HepG2 (cell line): ENCODE data around the gene SMIM1. TPM values are rescaled to one million over a fixed set of nuclear protein-coding genes. Genes with fewer than 3 reads are reported as not detected.
A peak's percentile ranks its signal among the peaks of the same experiment; 100 is the strongest.

Experiments used
- FIP1L1 ChIP-seq: fragments of 200-400 bp; formaldehyde crosslinking; IDR thresholded peaks from 2 replicates; pipeline ENCODE4 v1.6.1; 2018; ENCODE audit warnings: low read depth, mild to moderate bottlenecking, low read length, moderate library complexity, borderline replicate concordance; ENCODE audit not compliant: insufficient read depth
- FOXM1 ChIP-seq: sonication (generic); formaldehyde crosslinking; IDR thresholded peaks from 2 replicates; pipeline ENCODE4 v1.5.0; 2020; ENCODE audit warnings: missing genetic modification reagents
- GATA4 ChIP-seq: sonication (generic); IDR thresholded peaks from 2 replicates; pipeline ENCODE4 v1.6.1; 2016; ENCODE audit warnings: antibody characterized with exemption, low read depth, borderline replicate concordance
- KLF12 ChIP-seq: sonication (generic); formaldehyde crosslinking; IDR thresholded peaks from 2 replicates; pipeline ENCODE4 v1.4.0; 2020; ENCODE audit warnings: missing genetic modification reagents, borderline replicate concordance
- NKX3-1 ChIP-seq: sonication (generic); formaldehyde crosslinking; IDR thresholded peaks from 2 replicates; pipeline ENCODE4 v1.5.0; 2020; ENCODE audit warnings: missing genetic modification reagents
- PHF20 ChIP-seq: sonication (generic); formaldehyde crosslinking; IDR thresholded peaks from 2 replicates; pipeline ENCODE4 v1.5.0; 2020; ENCODE audit warnings: mild to moderate bottlenecking, missing genetic modification reagents
- RFXANK ChIP-seq: IDR thresholded peaks from 2 replicates; pipeline ENCODE4 v1.6.1; 2016
- SALL2 ChIP-seq: sonication (generic); formaldehyde crosslinking; IDR thresholded peaks from 2 replicates; pipeline ENCODE4 v1.8.1; 2023; ENCODE audit warnings: mild to moderate bottlenecking, missing genetic modification reagents, inconsistent platforms
- SMAD3 ChIP-seq: sonication (generic); formaldehyde crosslinking; IDR thresholded peaks from 2 replicates; pipeline ENCODE4 v1.4.0; 2020; ENCODE audit warnings: missing genetic modification reagents
- SMARCC2 ChIP-seq: fragments of 450-650 bp; IDR thresholded peaks from 2 replicates; pipeline ENCODE4 v1.6.1; 2017; ENCODE audit warnings: antibody characterized with exemption, mild to moderate bottlenecking
- STAT5B ChIP-seq: sonication (generic); formaldehyde crosslinking; IDR thresholded peaks from 2 replicates; pipeline ENCODE4 v1.4.0; 2020; ENCODE audit warnings: missing genetic modification reagents
- TRAFD1 ChIP-seq: sonication (generic); formaldehyde crosslinking; IDR thresholded peaks from 2 replicates; pipeline ENCODE4 v1.5.1; 2020; ENCODE audit warnings: missing genetic modification reagents, mild to moderate bottlenecking, borderline replicate concordance
- ZBTB20 ChIP-seq: sonication (generic); formaldehyde crosslinking; IDR thresholded peaks from 2 replicates; pipeline ENCODE4 v1.8.1; 2023; ENCODE audit warnings: missing genetic modification reagents, low read depth, mild to moderate bottlenecking, borderline replicate concordance
- ZNF350 ChIP-seq: sonication (generic); formaldehyde crosslinking; IDR thresholded peaks from 2 replicates; pipeline ENCODE4 v1.4.0; 2020; ENCODE audit warnings: mild to moderate bottlenecking, low read depth, missing genetic modification reagents, borderline replicate concordance
- ZNF546 ChIP-seq: sonication (generic); formaldehyde crosslinking; conservative IDR thresholded peaks from 2 replicates; pipeline ENCODE4 v1.8.1; 2023; ENCODE audit warnings: mild to moderate bottlenecking, missing genetic modification reagents
- ZNF552 ChIP-seq: sonication (generic); formaldehyde crosslinking; IDR thresholded peaks from 2 replicates; pipeline ENCODE4 v1.9.0; 2022; ENCODE audit warnings: missing genetic modification reagents, mild to moderate bottlenecking, borderline replicate concordance
- ZNF710 ChIP-seq: sonication (generic); formaldehyde crosslinking; IDR thresholded peaks from 2 replicates; pipeline ENCODE4 v1.5.0; 2020; ENCODE audit warnings: mild to moderate bottlenecking, missing genetic modification reagents, borderline replicate concordance
- ZNF766 ChIP-seq: sonication (generic); formaldehyde crosslinking; IDR thresholded peaks from 2 replicates; pipeline ENCODE4 v1.5.0; 2020; ENCODE audit warnings: missing genetic modification reagents, borderline replicate concordance
- ZNF83 ChIP-seq: sonication (generic); formaldehyde crosslinking; IDR thresholded peaks from 2 replicates; pipeline ENCODE4 v1.4.0; 2020; ENCODE audit warnings: missing genetic modification reagents, mild to moderate bottlenecking, borderline replicate concordance
- ZNF878 ChIP-seq: sonication (generic); formaldehyde crosslinking; IDR thresholded peaks from 2 replicates; pipeline ENCODE4 v1.8.1; 2023; ENCODE audit warnings: mild to moderate bottlenecking, missing genetic modification reagents, moderate library complexity
- polyA plus RNA-seq, 8 experiments: library from polyadenylated mRNA; depleted of rRNA in 3 of 8; stranded (reverse) in 7 of 8; unstranded in 1 of 8; fragments of >200 nt; fragmentation: Illumina TruSeq in 4 of 8; extraction: Trizol in 4 of 8; gene quantifications; 2 replicates each; pipeline versions ENCODE4 v1.2.1 to v1.2.3, GENCODE V29; 2011 to 2016; ENCODE audit warnings: low read depth in 4 of 8, missing spikeins in 1 of 8, mixed read lengths in 1 of 8; ENCODE audit not compliant: insufficient read depth in 1 of 8
- total RNA-seq, 5 experiments: library from RNA; depleted of rRNA; stranded (reverse); fragments of >200 nt; fragmentation: Illumina TruSeq; extraction: Trizol; gene quantifications; 2 replicates each; pipeline ENCODE4 v1.2.3, GENCODE V29; 2016; ENCODE audit warnings: low read depth in 1 of 5
- TF ChIP-seq, protein P1 (sequence below): sonication (generic); formaldehyde crosslinking; IDR thresholded peaks from 2 replicates; pipeline ENCODE4 v1.4.0; 2020; ENCODE audit warnings: low read depth, mild to moderate bottlenecking, missing genetic modification reagents
- TF ChIP-seq, protein P2 (sequence below): sonication (generic); formaldehyde crosslinking; conservative IDR thresholded peaks from 2 replicates; pipeline ENCODE4 v1.4.0; 2020; ENCODE audit warnings: missing genetic modification reagents

The SMIM1 gene
- total and polyA plus RNA-seq, 2 of the 13 experiments (the other 11 are each of a cell fraction or from before 2014, with no cell fraction given), result 12.4 to 56.3 TPM

DNA sequence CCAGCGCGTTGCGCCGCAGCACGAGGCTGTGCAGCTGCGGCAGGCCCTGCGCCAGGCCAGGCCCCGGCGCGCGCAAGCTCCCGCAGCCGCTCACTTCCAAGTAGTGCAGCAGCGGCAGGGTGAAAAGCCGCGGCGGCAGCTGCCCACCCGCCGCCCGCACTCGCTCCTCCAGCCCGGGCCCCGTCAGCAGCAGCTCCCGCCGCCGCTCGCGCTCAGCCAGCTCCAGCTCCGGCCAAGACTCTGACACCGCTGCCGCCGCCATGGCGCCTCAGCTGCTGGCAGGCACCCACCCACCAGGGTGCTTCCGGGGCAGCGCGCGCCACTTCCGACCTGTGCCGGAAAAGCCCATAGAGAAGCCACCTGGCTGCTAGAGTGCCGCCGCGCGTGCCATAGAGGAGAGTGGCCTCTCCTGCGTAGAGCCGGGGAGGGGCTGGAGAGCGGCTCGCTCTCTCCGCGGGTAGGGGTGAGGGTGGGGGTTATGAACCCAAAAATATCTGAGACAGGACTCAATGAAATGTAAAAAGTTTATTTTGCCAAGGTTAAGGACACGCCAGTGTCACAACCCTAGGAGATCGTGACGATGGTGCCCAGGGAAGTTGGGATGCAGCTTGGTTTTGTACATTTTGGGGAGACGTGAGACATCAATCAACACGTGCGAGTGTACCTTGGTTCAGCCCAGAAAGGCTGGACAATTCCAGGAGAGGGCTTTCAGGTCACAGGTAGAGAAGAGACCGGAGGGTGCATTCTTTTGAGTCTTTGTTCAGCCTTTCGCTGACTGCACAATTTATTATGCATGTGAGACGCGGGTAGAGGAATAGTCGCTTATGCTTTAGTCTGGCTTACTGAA is 23.9 kb downstream of the SMIM1 start, which contains the start of gene LRRC47 (continued):
- TF ChIP-seq ZNF710 (CRISPR knock-in tag) (peak; percentile 21; the same call in 1 of the 2 replicates), SALL2 (peak; percentile 72; the same call in 1 of the 2 replicates), ZNF552 (CRISPR knock-in tag) (no peak), FOXM1 (CRISPR knock-in tag) (no peak), ZBTB20 (peak; percentile 45; the same call in 1 of the 2 replicates), PHF20 (CRISPR knock-in tag) (peak; percentile 97), ZNF878 (CRISPR knock-in tag) (0 out of 2 replicates have a peak, but pooled peaks have one; percentile 54), SMARCC2 (no peak), ZNF83 (CRISPR knock-in tag) (peak; percentile 87; the same call in 1 of the 2 replicates), KLF12 (CRISPR knock-in tag) (peak; percentile 93; the same call in 1 of the 2 replicates), FIP1L1 (no peak), ZNF546 (no peak), STAT5B (CRISPR knock-in tag) (no peak), NKX3-1 (CRISPR knock-in tag) (0 out of 2 replicates have a peak, but pooled peaks have one; percentile 32), RFXANK (CRISPR knock-in tag) (no peak), ZNF350 (CRISPR knock-in tag) (no peak; the same call in 1 of the 2 replicates), SMAD3 (CRISPR knock-in tag) (peak; percentile 85), TRAFD1 (CRISPR knock-in tag) (no peak), GATA4 (0 out of 2 replicates have a peak, but pooled peaks have one; percentile 38), ZNF766 (CRISPR knock-in tag) (no peak)
- TF ChIP-seq, protein P1, sequence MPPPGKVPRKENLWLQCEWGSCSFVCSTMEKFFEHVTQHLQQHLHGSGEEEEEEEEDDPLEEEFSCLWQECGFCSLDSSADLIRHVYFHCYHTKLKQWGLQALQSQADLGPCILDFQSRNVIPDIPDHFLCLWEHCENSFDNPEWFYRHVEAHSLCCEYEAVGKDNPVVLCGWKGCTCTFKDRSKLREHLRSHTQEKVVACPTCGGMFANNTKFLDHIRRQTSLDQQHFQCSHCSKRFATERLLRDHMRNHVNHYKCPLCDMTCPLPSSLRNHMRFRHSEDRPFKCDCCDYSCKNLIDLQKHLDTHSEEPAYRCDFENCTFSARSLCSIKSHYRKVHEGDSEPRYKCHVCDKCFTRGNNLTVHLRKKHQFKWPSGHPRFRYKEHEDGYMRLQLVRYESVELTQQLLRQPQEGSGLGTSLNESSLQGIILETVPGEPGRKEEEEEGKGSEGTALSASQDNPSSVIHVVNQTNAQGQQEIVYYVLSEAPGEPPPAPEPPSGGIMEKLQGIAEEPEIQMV (CRISPR knock-in tag), result no peak
- TF ChIP-seq, protein P2, sequence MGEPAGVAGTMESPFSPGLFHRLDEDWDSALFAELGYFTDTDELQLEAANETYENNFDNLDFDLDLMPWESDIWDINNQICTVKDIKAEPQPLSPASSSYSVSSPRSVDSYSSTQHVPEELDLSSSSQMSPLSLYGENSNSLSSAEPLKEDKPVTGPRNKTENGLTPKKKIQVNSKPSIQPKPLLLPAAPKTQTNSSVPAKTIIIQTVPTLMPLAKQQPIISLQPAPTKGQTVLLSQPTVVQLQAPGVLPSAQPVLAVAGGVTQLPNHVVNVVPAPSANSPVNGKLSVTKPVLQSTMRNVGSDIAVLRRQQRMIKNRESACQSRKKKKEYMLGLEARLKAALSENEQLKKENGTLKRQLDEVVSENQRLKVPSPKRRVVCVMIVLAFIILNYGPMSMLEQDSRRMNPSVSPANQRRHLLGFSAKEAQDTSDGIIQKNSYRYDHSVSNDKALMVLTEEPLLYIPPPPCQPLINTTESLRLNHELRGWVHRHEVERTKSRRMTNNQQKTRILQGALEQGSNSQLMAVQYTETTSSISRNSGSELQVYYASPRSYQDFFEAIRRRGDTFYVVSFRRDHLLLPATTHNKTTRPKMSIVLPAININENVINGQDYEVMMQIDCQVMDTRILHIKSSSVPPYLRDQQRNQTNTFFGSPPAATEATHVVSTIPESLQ, result no peak
